ENCODE data around the gene SAT1.

The SAT1 gene

DNA sequence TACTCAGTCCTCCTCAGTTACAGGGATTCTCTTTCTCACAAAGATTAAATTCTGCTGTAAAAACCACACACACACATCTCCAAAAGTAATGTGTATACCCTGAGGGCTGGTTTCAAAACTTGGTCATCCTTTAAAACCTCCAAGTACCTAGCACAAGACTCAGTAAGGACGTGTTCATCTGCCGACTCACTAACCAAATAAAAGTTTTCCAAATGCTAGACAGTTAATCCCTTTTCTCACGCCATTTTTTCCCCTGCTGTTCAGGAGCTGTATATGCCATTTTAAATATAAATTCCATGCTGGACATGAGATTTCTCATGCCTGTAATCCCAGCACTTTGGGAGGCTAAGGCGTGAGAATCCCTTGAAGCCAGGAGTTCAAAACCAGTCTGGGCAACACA, 3.9 kb upstream of the SAT1 start:
- DNase-seq, result no peak

DNA sequence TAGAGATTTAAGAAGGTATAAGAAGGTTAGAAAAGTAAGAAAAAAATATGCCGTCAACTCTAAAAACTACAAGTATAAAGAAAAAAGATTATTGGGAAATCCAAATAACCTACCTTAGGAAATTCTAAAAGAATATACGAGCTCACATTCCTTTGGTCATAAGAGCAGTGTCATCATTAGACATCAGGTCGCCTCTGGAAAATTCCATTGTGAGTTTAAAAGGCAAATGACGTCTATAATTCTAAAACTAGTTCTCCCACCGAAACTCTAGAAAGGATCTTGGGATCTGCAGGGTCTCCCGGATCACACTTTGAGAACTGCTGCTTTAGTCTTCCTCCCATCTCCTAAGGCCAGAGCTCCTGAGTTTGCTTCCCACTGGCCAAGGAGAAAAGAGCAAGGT, 518 bp upstream of the SAT1 start:
- DNase-seq, result no peak

DNA sequence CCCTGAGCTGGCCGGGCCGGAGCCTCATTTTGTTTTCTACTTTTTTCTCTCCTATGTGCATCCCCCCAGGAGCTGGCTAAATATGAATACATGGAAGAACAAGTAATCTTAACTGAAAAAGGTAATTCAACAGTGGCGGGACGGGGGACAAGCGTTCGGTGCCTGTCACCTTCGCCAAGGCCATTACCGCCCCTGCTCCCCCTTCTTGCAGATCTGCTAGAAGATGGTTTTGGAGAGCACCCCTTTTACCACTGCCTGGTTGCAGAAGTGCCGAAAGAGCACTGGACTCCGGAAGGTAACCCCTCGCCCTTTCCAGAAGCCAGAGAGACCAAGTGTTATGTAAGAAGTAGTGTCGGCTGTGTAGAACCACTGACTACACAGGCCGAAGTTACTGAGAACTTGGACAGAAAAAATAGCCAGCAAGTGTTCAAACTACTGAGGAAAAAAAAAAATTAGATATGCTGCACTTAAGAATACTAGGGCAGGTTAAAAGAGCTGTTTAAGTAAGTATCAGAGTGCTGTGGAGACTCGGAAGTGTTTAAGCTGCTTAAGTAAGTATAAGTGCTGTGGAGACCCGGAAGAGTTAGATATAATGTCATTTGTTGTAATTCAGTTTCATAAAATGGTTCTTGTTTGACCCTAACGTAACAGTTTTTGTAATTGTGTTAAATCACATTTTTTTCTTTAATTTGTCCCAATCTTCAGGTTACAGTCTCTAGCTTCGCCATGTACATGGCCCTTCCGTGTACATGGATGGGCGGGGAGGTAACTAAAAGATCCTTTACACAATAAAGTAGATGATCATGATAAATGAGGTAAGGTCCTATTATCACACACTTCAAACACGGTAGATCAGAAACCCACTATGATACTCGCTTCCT, 856 bp downstream of the SAT1 start:
- DNase-seq, result no peak

DNA sequence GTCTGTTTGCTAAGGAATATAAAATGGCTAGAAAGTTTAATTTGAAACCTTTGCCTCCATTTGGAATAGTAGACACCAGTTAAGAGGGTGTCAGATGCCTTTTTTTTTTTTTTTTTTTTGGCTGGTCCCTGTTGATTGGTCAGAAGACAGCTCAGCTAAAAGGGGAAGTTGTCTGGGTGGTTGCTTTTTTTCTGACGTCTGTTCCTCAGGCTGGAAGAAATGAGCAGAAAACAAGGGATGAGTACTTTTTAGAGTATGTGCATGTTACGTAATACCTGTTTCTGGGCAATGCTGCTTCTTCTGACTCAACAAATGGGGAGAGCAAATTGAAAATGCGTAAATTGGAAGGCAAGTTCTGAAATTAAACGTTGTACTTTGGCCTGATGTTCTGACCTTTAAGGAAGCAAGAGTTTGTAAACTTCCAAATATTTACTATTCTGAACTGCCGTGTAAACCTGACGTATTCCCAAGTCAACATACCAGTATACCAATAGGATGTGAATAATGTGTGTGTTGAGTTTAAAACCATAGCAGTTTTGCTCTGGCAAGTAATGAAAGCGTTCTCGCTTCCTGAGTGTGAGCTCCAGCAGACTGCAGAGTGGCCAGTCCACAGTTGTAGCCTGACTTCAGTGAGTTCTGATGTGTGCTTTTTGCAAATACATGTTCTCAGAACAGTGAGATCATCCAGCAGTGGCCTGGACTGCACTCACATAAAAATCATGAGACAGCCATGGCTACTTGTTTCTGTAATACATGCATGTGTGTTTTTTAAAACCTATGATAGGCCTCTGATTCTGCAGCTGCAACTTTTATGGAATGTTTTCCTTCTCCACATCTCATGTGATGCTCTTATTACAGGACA, 1.7 kb downstream of the SAT1 start:
- no peak for DNase-seq

- DNase-seq, result no peak
Measured at GRCh38 chrX:23785580-23785979, 2.6 kb downstream of the SAT1 start.

GRCh38 chrX:23786268-23786815, 3.4 kb downstream of the SAT1 start:
- DNase-seq, result no peak

DNA sequence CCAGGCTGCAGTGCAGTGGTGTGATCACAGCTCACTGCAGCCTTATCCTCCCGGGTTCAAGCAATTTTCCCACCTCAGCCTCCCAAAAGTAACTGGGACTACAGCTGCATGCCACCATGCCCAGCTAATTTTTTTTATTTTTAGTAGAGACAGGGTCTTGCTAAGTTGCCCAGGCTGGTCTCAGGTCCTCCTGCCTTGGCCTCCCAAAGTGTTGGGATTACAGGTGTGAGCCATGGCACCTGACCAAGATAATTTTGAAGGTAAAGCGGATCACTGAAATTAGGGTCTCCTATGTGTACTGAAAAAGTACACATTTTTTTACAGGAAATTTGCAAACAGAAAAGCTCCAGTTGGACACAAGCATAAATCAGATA, 4.8 kb downstream of the SAT1 start:
- DNase-seq, result no peak

DNA sequence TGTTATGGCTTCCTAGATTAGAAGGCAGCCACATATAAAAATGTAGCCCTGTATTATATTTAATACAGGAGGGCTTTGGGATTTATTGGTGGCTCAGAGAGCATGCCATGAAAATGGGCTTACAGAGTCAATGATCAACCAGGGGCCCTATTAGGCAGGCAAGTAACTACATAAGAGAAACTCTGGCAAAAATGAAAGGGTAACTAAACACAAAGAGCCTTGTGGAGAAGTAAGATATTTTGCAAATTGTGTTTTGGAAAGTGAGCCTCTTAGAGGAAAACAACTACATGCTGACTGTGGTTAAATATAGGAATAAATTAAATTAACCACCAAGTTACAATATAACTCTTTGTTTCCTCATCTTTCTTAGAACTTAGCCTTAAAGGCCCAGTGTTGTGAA, 5.5 kb downstream of the SAT1 start:
- DNase-seq, result no peak

DNA sequence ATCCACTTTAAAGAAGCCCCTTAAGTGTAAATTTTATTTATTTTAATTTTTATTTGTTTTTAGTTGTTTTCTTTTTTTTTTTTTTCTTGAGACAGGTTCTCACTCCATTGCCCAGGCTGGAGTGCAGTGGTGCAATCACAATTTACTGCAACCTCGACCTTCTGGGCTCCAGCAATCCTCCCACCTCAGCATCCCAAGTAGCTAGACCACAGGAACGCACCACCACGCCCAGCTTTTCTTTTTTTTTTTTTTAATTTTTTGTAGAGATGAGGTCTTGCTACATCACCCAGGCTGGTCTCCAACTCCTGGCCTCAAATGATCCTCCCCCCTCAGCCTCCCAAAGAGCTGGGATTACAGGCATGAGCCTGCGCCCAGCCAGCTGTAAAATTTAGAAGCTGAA, 6.0 kb downstream of the SAT1 start:
- DNase-seq, result no peak

- DNase-seq, result no peak
Measured at GRCh38 chrX:23789386-23790154, 6.6 kb downstream of the SAT1 start.

- no peak for DNase-seq
Measured at GRCh38 chrX:23790155-23790497, 7.2 kb downstream of the SAT1 start.

DNA sequence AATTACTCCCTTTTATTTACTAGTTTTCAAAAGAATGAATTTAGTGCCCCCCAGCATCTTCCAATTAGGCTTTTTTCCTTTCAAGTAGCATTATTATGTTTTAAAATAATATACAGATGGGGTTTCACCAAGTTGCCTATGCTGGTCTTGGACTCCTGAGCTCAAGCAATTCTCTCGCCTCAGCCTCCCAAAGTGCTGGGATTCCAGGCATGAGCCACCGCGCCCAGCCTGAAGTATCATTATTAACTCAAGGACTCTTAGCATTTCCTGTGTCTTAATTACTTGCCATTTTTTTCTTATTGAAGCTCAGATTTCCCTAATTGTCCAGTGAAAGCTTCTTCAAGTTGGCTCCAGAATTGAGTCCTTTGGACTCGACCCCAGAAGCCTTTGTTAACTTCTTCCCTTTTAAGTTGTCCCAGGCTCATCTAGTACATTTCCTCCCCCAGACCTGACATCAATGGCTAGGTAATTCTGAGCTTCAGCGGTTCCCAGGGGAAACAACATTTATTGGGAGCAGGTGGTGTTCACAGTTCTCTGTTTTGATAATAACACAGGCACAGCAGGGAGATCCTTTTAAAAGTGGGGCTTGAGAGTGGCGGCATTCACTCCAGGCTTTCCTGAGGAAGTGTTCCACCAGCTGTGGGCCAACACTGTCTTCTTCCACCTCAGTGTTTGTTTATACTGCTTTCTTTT, 10.0 kb downstream of the SAT1 start:
- DNase-seq, result peak; percentile 22

- no peak for DNase-seq
Measured at GRCh38 chrX:23795221-23795620, 12.2 kb downstream of the SAT1 start.

- DNase-seq, result peak; percentile 23
Measured at GRCh38 chrX:23797371-23798128, 14.6 kb downstream of the SAT1 start.

- no peak for DNase-seq
Measured at GRCh38 chrX:23799469-23800065, 16.6 kb downstream of the SAT1 start.

- DNase-seq, result no peak
Measured at GRCh38 chrX:23802431-23802830, 19.5 kb downstream of the SAT1 start.

DNA sequence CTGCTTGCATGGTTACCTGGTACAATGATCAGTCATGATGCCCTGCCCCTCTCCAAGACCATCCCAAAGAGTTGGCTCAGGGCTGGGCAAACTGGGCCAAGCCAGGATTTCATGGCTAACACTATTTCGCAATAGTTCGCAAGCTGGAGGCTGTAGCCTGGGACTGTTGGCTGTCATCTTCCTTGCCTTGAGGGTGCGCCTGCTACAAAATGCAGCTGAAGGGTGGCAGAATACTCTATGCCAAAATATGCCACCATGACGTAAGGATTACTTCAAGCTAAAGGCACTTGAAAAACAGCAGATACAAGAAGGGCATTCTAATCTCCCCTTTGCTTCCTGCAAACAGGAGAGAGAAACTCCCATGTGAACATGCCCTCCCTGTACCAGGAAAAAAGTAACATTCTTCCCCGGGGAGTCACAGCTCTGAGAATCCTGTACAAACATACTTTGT, 21.0 kb downstream of the SAT1 start:
- DNase-seq, result no peak

GRCh38 chrX:23804578-23804977, 21.6 kb downstream of the SAT1 start:
- DNase-seq, result no peak

- DNase-seq, result no peak
Measured at GRCh38 chrX:23805389-23805788, 22.4 kb downstream of the SAT1 start.

DNA sequence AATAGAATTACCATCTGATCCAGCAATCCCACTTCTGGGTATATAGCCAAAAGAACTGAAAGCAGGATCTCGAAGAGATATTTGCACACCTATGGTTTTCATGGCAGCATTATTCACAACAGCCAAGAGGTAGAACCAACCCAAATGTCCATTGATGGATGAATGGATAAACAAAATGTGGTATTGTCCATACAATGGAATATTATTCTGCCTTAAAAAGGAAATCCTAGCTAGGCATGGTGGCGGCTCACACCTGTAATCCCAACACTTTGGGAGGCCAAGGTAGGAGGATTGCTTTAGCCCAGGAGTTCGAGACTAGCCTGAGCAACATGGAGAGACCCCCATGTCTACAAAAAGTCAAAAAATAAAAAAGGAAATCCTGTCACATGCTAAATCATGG, 27.3 kb downstream of the SAT1 start:
- no peak for DNase-seq

GRCh38 chrX:23811108-23811651, 28.2 kb downstream of the SAT1 start:
- no peak for DNase-seq
